Body of pancreas (tissue), 4 donors: ENCODE data around the gene TLN1. TPM values are rescaled to one million over a fixed set of nuclear protein-coding genes. Genes with fewer than 3 reads are reported as not detected.

Experiments used
- ATAC-seq: fragments of 150-250 bp; one replicate; pipeline ENCODE4 v1.9.1; 2016
- DNase-seq, 4 donors: peaks; one replicate each; pipeline ENCODE4 v3.0.0-alpha.2; 2019
- H3K27ac ChIP-seq, 4 donors: fragments of 200-600 bp; sonication (generic); 1 replicate in 3 of 4; 2 replicates in 1 of 4; pipeline versions ENCODE4 v1.5.1 to v1.6.1; 2016 to 2019; ENCODE audit warnings: mild to moderate bottlenecking in 1 of 4, mixed read lengths in 1 of 4, moderate library complexity in 1 of 4
- H3K27me3 ChIP-seq, 2 donors: fragments of 200-600 bp; sonication (generic); one replicate each; pipeline ENCODE4 v1.6.0; 2016; ENCODE audit warnings: mild to moderate bottlenecking in 1 of 2
- H3K36me3 ChIP-seq, 2 donors: fragments of 200-600 bp; sonication (generic); replicated peaks in 1 of 2; 2 replicates each; pipeline ENCODE4 v1.5.1; 2016; ENCODE audit warnings: low read depth in 2 of 2; ENCODE audit not compliant: insufficient read depth in 1 of 2
- H3K4me1 ChIP-seq: fragments of 200-600 bp; sonication (generic); one replicate; pipeline ENCODE4 v1.6.0; 2016
- H3K4me3 ChIP-seq, 2 donors: fragments of 200-600 bp; sonication (generic); 1 replicate in 1 of 2; 2 replicates in 1 of 2; pipeline ENCODE4 v1.5.1; 2016 to 2019
- H3K9me3 ChIP-seq, 3 donors: fragments of 200-600 bp; sonication (generic); 1 replicate in 2 of 3; 2 replicates in 1 of 3; pipeline ENCODE4 v1.5.1; 2016
- CTCF ChIP-seq, 7 experiments: fragments of 450-650 bp in 4 of 7; fragments of 200-600 bp in 3 of 7; sonication (generic) in 3 of 7; IDR thresholded peaks; one replicate each; pipeline ENCODE4 v1.5.1; 2016 to 2019; ENCODE audit warnings: antibody characterized with exemption in 7 of 7
- POLR2A ChIP-seq, 3 donors: fragments of 450-650 bp; IDR thresholded peaks; one replicate each; pipeline ENCODE4 v1.6.1; 2016; ENCODE audit warnings: antibody characterized with exemption in 3 of 3, mild to moderate bottlenecking in 2 of 3
- WGBS, 2 donors: methylation state at CpG; one replicate each; pipeline ENCODE4 v1.1.5; 2017; 5-methylcytosine and 5-hydroxymethylcytosine counted together
- intact Hi-C: fragments of 100-400 bp; cut with DNase I; formaldehyde crosslinking; loops from one replicate; pipeline ENCODE4 v1.15.1; 2023
- total RNA-seq, 2 donors: library from RNA; depleted of rRNA; stranded (reverse); fragments of >200 nt; gene quantifications; one replicate each; pipeline ENCODE4 v1.1.0, GENCODE V29; 2016

The TLN1 gene
- total RNA-seq, 2 donors from 2014 or later: 93.7 to 130 TPM

DNA sequence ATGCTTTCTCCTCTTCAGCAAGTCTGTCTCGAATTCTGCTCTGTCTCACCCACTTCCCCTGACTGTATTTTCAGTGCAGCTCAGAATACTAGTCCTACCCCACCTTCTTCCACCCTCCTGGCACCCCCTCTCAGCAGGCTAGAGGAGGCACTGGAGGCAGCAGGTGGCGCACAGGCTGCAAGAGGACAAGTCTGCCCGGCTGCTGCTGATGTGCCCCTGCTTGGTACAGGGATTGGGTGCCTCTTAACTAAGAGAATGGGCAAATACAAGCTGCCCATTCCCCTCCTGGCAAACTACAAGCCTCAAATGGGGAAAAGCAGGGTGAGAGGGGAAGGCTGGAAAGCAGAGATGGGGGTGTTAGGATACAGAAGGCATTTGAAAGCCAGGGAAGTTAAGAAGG is 5.1 kb downstream of the TLN1 start:
- ATAC-seq (no peak), DNase-seq (no peak)
- no peak overlapping the region for H3K27ac ChIP-seq
- intact Hi-C loops: no loop called here
- WGBS, 2 donors: 64 to 87% methylated on average over 3 of the region's 3 CpGs
- no peak overlapping the region for H3K4me3 ChIP-seq
- H3K9me3 ChIP-seq: no peaks in the 10 kb centered on the region
- peaks cover 8 to 29% of the 10 kb centered on the region in 2 donors for H3K36me3 ChIP-seq
- TF ChIP-seq POLR2A (IDR thresholded peaks at IDR 0.05) (no peak), CTCF (IDR thresholded peaks at IDR 0.05) (no peak)
- H3K27me3 ChIP-seq: no peaks in the 10 kb centered on the region
- H3K4me1 ChIP-seq: peaks cover 38% of the 10 kb centered on the region

GRCh38 chr9:35725362-35725761 is 6.6 kb downstream of the TLN1 start:
- Histone ChIP-seq H3K4me1 (peaks cover 28% of the 10 kb centered on the region), H3K27ac (no peak overlapping the region), H3K27me3 (no peaks in the 10 kb centered on the region), H3K36me3 (peaks cover 10 to 42% of the 10 kb centered on the region in 2 donors), H3K9me3 (no peaks in the 10 kb centered on the region), H3K4me3 (no peak overlapping the region)
- intact Hi-C loops: no loop called here
- TF ChIP-seq POLR2A (IDR thresholded peaks at IDR 0.05) (no peak), CTCF (IDR thresholded peaks at IDR 0.05) (no peak)
- 84 to 85% methylated on average over 11 of the region's 11 CpGs for WGBS, 2 donors
- ATAC-seq (no peak), DNase-seq (no peak)

DNA sequence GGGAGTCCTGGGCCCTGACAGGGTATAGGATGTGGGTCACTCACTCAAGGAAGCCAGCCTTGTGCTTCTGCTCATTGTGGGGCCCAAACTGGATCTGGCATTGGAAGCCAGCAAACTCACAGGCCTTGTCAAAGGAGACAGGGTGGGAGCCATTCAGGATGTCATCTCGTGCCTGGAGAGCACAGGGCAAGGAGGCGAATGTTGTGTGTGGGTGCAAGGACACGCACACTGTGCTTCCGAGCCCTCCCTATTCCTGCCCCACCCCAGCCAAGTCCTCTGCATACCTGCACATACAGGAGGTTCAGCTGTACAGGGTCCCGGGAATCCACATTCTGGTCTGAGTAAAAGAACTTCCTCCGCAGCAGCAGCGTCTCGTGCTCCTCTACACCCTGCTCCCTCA is 8.1 kb downstream of the TLN1 start:
- 91 to 95% methylated on average over 4 to 8 of the region's 8 CpGs for WGBS, 2 donors
- TF ChIP-seq POLR2A (IDR thresholded peaks at IDR 0.05): no peak
- DNase-seq: no peak
- H3K4me1 ChIP-seq: peaks cover 14% of the 10 kb centered on the region
- no peaks in the 10 kb centered on the region for H3K9me3 ChIP-seq
- H3K4me3 ChIP-seq: no peak overlapping the region
- H3K27ac ChIP-seq: no peak overlapping the region
- peaks cover 14 to 56% of the 10 kb centered on the region in 2 donors for H3K36me3 ChIP-seq
- no peak for ATAC-seq
- H3K27me3 ChIP-seq: no peaks in the 10 kb centered on the region
- intact Hi-C loops: no loop called here

DNA sequence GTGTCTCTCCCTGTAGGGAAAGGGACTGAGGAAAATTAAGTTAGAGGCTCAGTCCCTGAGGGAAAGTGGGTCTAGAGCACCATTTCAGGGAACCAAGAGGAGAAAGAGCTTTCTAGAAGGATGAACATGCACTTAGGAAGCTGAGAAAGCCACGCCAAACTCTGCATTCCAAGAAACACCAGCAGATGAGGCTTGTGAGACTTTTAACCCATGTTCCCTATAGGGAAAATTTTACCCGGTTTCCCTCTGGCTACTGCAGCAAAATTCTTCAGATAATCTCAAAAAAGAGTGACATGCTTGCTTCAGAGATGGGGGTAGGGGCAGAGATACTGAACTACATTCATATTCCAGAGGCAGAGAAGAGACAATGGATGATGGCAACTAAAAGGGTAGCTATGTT is 8.6 kb downstream of the TLN1 start:
- 87 to 89% methylated on average over 2 of the region's 2 CpGs for WGBS, 2 donors
- H3K4me1 ChIP-seq: peaks cover 9% of the 10 kb centered on the region
- intact Hi-C loops: no loop called here
- DNase-seq (no peak), ATAC-seq (no peak)
- no peak for TF ChIP-seq CTCF (IDR thresholded peaks at IDR 0.05)
- no peak for TF ChIP-seq POLR2A (IDR thresholded peaks at IDR 0.05)
- H3K27me3 ChIP-seq: no peaks in the 10 kb centered on the region
- H3K9me3 ChIP-seq: no peaks in the 10 kb centered on the region
- no peak overlapping the region for H3K27ac ChIP-seq
- H3K36me3 ChIP-seq: peaks cover 14 to 61% of the 10 kb centered on the region in 2 donors
- H3K4me3 ChIP-seq: no peak overlapping the region

DNA sequence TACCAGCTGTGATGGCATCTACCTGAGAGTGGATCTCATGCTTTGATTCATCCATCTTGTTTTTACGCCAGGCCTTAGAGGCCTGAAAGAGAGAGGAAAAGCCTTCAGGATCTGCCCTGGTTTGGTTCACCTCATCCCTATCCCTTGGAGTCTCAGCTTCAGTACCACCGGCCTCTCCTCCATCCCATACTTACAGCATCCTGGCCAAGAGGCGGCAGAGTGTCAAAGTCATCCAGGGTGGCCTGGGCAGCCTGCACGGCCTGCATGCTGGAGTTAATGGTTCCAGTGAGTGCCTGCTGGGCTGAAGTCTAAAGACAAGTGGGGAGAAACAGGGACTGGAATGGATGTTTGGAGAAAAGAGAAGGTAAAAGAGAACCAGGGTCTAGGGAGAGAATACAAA is 12.4 kb downstream of the TLN1 start:
- no peak for TF ChIP-seq POLR2A (IDR thresholded peaks at IDR 0.05)
- no peak for TF ChIP-seq CTCF (IDR thresholded peaks at IDR 0.05)
- no peaks in the 10 kb centered on the region for H3K9me3 ChIP-seq
- no peak for ATAC-seq
- 94 to 95% methylated on average over 4 of the region's 4 CpGs for WGBS, 2 donors
- DNase-seq: no peak
- H3K36me3 ChIP-seq: peaks cover 18 to 86% of the 10 kb centered on the region in 2 donors
- H3K4me1 ChIP-seq: no peaks in the 10 kb centered on the region
- no peak overlapping the region for H3K4me3 ChIP-seq
- no peak overlapping the region for H3K27ac ChIP-seq
- intact Hi-C loops: no loop called here
- H3K27me3 ChIP-seq: no peaks in the 10 kb centered on the region
